Right cardiac atrium (tissue), 5 donors: Measurements from ENCODE around the gene BNIP5. TPM values are rescaled to one million over a fixed set of nuclear protein-coding genes. Genes with fewer than 3 reads are reported as not detected.

Experiments
- ATAC-seq, 2 donors: fragments of 200-7000 bp; cut with Tn5 transposase; one replicate each; pipeline versions ENCODE4 v1.8.0 to v1.9.1; 2020; ENCODE audit warnings: moderate library complexity in 2 of 2, mild to moderate bottlenecking in 1 of 2
- DNase-seq, 3 donors: peaks; one replicate each; pipeline ENCODE4 v3.0.0-alpha.2; 2020
- H3K27ac ChIP-seq: one replicate; pipeline ENCODE4 v1.5.1; 2013; ENCODE audit warnings: mild to moderate bottlenecking, low read length, control low read depth, moderate library complexity
- H3K27me3 ChIP-seq: one replicate; pipeline ENCODE4 v1.6.1; 2013; ENCODE audit not compliant: control insufficient read depth, insufficient read depth
- H3K4me1 ChIP-seq: one replicate; pipeline ENCODE4 v1.6.1; 2013; ENCODE audit warnings: low read length; ENCODE audit not compliant: control insufficient read depth, insufficient read depth
- H3K4me3 ChIP-seq: one replicate; pipeline ENCODE4 v1.5.1; 2013; ENCODE audit warnings: low read length, control low read depth
- H3K9me3 ChIP-seq: one replicate; pipeline ENCODE4 v1.6.1; 2013; ENCODE audit warnings: low read length; ENCODE audit not compliant: control insufficient read depth
- WGBS: extraction: QIAGEN DNeasy Blood & Tissue Kit; methylation state at CpG from one replicate; pipeline ENCODE4 v1.1.7; 2013; 5-methylcytosine and 5-hydroxymethylcytosine counted together
- intact Hi-C, 4 donors: fragments of 100-400 bp; cut with DNase I; formaldehyde crosslinking; loops; one replicate each; pipeline versions ENCODE4 v1.11.0 to v1.14.0; 2022 to 2023
- polyA plus RNA-seq: library from polyadenylated mRNA; stranded (reverse); fragments of 200-250 nt; gene quantifications from one replicate; pipeline ENCODE4 v1.2.3, GENCODE V29; 2013
- total RNA-seq, 4 donors: library from RNA; stranded (reverse); fragmentation: NEBNext Ultra II Directional; extraction: Animal tissue kit (Norgen Biotek cat#: 25700); gene quantifications; one replicate each; pipeline ENCODE4 v1.2.1, GENCODE V29; 2021
- donor health status: healthy with polysubstance abuse.
- donor health status: DM: no; HTN: yes; CAD: no.
- donor health status: DM: no; HTN: no; CAD: no.
- donor health status: DM: no; HTN: yes; CAD: no; lungs with severe emphysema.
- donor health status: DM: yes; HTN: yes; CAD: no.

BNIP5 gene
- total and polyA plus RNA-seq, 5 donors: 0.02 to 0.06 TPM; not detected in 3

GRCh38 chr6:36290668-36291620 is 45.7 kb downstream of the BNIP5 start:
- H3K27me3 ChIP-seq: no peaks in the 10 kb centered on the region
- intact Hi-C loops: no loop called here
- H3K4me3 ChIP-seq: no peak overlapping the region
- H3K9me3 ChIP-seq: no peaks in the 10 kb centered on the region
- no peak overlapping the region for H3K27ac ChIP-seq
- no peaks in the 10 kb centered on the region for H3K4me1 ChIP-seq
- 64% methylated on average over 23 of the region's 23 CpGs for WGBS
- ATAC-seq (peak in 1 of 2 donors; percentile 9), DNase-seq (no peak)

GRCh38 chr6:36289281-36289878 is 47.3 kb downstream of the BNIP5 start:
- intact Hi-C loops: no loop called here
- no peak overlapping the region for H3K4me3 ChIP-seq
- ATAC-seq: no peak
- H3K4me1 ChIP-seq: no peaks in the 10 kb centered on the region
- 78% methylated on average over 7 of the region's 7 CpGs for WGBS
- no peak for DNase-seq
- no peak overlapping the region for H3K27ac ChIP-seq
- H3K9me3 ChIP-seq: no peaks in the 10 kb centered on the region
- no peaks in the 10 kb centered on the region for H3K27me3 ChIP-seq

GRCh38 chr6:36286858-36287257 is 49.8 kb downstream of the BNIP5 start:
- Histone ChIP-seq H3K4me3 (no peak overlapping the region), H3K27me3 (no peaks in the 10 kb centered on the region), H3K27ac (no peak overlapping the region), H3K9me3 (no peaks in the 10 kb centered on the region), H3K4me1 (no peaks in the 10 kb centered on the region)
- no peak for ATAC-seq
- intact Hi-C loops: no loop called here
- WGBS: 69% methylated on average over 5 of the region's 5 CpGs
- no peak for DNase-seq

GRCh38 chr6:36285797-36286196 is 50.9 kb downstream of the BNIP5 start:
- intact Hi-C loops: no loop called here
- Histone ChIP-seq H3K27ac (no peak overlapping the region), H3K4me3 (no peak overlapping the region), H3K27me3 (no peaks in the 10 kb centered on the region), H3K9me3 (no peaks in the 10 kb centered on the region), H3K4me1 (no peaks in the 10 kb centered on the region)
- ATAC-seq: no peak
- DNase-seq: no peak
- WGBS: 74% methylated on average over 1 of the region's 1 CpG

- no peaks in the 10 kb centered on the region for H3K27me3 ChIP-seq
Measured at GRCh38 chr6:36285187-36285671, 51.5 kb downstream of the BNIP5 start.

GRCh38 chr6:36284359-36284758 is 52.3 kb downstream of the BNIP5 start:
- no peak for ATAC-seq
- H3K4me1 ChIP-seq: no peaks in the 10 kb centered on the region
- no peak overlapping the region for H3K4me3 ChIP-seq
- DNase-seq: no peak
- no peaks in the 10 kb centered on the region for H3K27me3 ChIP-seq
- no peaks in the 10 kb centered on the region for H3K9me3 ChIP-seq
- no peak overlapping the region for H3K27ac ChIP-seq
- intact Hi-C loops: no loop called here
- WGBS: 93% methylated on average over 1 of the region's 1 CpG

More at GRCh38 chr6:36285187-36285671, 51.5 kb downstream of the BNIP5 start:
- no peak overlapping the region for H3K4me3 ChIP-seq
- no peak for ATAC-seq
- no peak overlapping the region for H3K27ac ChIP-seq
- no peaks in the 10 kb centered on the region for H3K4me1 ChIP-seq
- intact Hi-C loops: no loop called here
- H3K9me3 ChIP-seq: no peaks in the 10 kb centered on the region
- WGBS: 14% methylated on average over 26 of the region's 26 CpGs
- DNase-seq: no peak

- Histone ChIP-seq H3K27ac (no peak overlapping the region), H3K4me3 (no peak overlapping the region), H3K27me3 (no peaks in the 10 kb centered on the region), H3K4me1 (no peaks in the 10 kb centered on the region), H3K9me3 (no peaks in the 10 kb centered on the region)
- WGBS: 83% methylated on average over 1 of the region's 1 CpG
- DNase-seq (no peak), ATAC-seq (no peak)
- intact Hi-C loops: no loop called here
Measured at GRCh38 chr6:36283608-36284007, 53.1 kb downstream of the BNIP5 start.

- WGBS: 81% methylated on average over 4 of the region's 4 CpGs
- H3K4me1 ChIP-seq: no peaks in the 10 kb centered on the region
- intact Hi-C loops: no loop called here
- no peak for DNase-seq
- H3K27ac ChIP-seq: no peak overlapping the region
- no peak for ATAC-seq
- no peaks in the 10 kb centered on the region for H3K9me3 ChIP-seq
- H3K4me3 ChIP-seq: no peak overlapping the region
- no peaks in the 10 kb centered on the region for H3K27me3 ChIP-seq
Measured at GRCh38 chr6:36280983-36281382, 55.7 kb downstream of the BNIP5 start.

- no peak for ATAC-seq
- H3K27ac ChIP-seq: no peak overlapping the region
- H3K4me3 ChIP-seq: no peak overlapping the region
- intact Hi-C loops: no loop called here
- WGBS: 60% methylated on average over 3 of the region's 3 CpGs
- no peaks in the 10 kb centered on the region for H3K27me3 ChIP-seq
- DNase-seq: no peak
- no peaks in the 10 kb centered on the region for H3K9me3 ChIP-seq
- H3K4me1 ChIP-seq: no peaks in the 10 kb centered on the region
Measured at GRCh38 chr6:36280467-36280866, 56.2 kb downstream of the BNIP5 start.

- Histone ChIP-seq H3K9me3 (no peaks in the 10 kb centered on the region), H3K27me3 (no peaks in the 10 kb centered on the region), H3K4me3 (no peak overlapping the region), H3K27ac (no peak overlapping the region), H3K4me1 (no peaks in the 10 kb centered on the region)
- DNase-seq (no peak), ATAC-seq (no peak)
- 54% methylated on average over 2 of the region's 2 CpGs for WGBS
- intact Hi-C loops: no loop called here
Measured at GRCh38 chr6:36277946-36278470, 58.7 kb downstream of the BNIP5 start.
